Amniotic epithelial cell (primary cell): ENCODE results near the gene WDPCP.
"Not testable (repeated sequence)": the region's sequence is repeated elsewhere in the genome, so short reads cannot be mapped to it uniquely, and the experiment has no call there.

ENCODE experiments used
- DNase-seq: peaks from one replicate; pipeline ENCODE4 v3.0.0-alpha.2; 2010; ENCODE audit warnings: low read depth

The WDPCP gene

GRCh38 chr2:63347361-63347760, 240.9 kb downstream of the WDPCP start:
- no peak for DNase-seq

GRCh38 chr2:63346411-63346810, 241.9 kb downstream of the WDPCP start:
- DNase-seq, result no peak

GRCh38 chr2:63345285-63345633, 243.0 kb downstream of the WDPCP start:
- DNase-seq, result no peak

GRCh38 chr2:63344575-63345284, 243.5 kb downstream of the WDPCP start:
- DNase-seq, result no peak

GRCh38 chr2:63343397-63344109, 244.7 kb downstream of the WDPCP start:
- DNase-seq, result no peak

- DNase-seq, result no peak
These were observed 247.8 kb downstream of the WDPCP start for GRCh38 chr2:63340443-63340842.

GRCh38 chr2:63334910-63335309, 253.4 kb downstream of the WDPCP start:
- DNase-seq, result no peak

- DNase-seq, result no peak
These were observed 261.8 kb downstream of the WDPCP start for GRCh38 chr2:63326473-63326872.

- DNase-seq, result not testable (repeated sequence)
These were observed 264.6 kb downstream of the WDPCP start for GRCh38 chr2:63323662-63324061.

- not testable (repeated sequence) for DNase-seq
These were observed 266.3 kb downstream of the WDPCP start for GRCh38 chr2:63321973-63322372.

- no peak for DNase-seq
These were observed 267.6 kb downstream of the WDPCP start for GRCh38 chr2:63320669-63321068.

- no peak for DNase-seq
These were observed 277.7 kb downstream of the WDPCP start for GRCh38 chr2:63310614-63311013.

- DNase-seq, result peak; percentile 15
These were observed 286.8 kb downstream of the WDPCP start for GRCh38 chr2:63301481-63301880.

GRCh38 chr2:63300835-63301234, 287.4 kb downstream of the WDPCP start:
- no peak for DNase-seq

- no peak for DNase-seq
These were observed 300.3 kb downstream of the WDPCP start for GRCh38 chr2:63287956-63288355.

- DNase-seq, result not testable (repeated sequence)
These were observed 301.8 kb downstream of the WDPCP start for GRCh38 chr2:63286520-63286919.

GRCh38 chr2:63283273-63283672, 305.0 kb downstream of the WDPCP start:
- no peak for DNase-seq

GRCh38 chr2:63272560-63272959, 315.7 kb downstream of the WDPCP start:
- no peak for DNase-seq

- DNase-seq, result no peak
These were observed 317.6 kb downstream of the WDPCP start for GRCh38 chr2:63270717-63271116.

- DNase-seq, result no peak
These were observed 319.3 kb downstream of the WDPCP start for GRCh38 chr2:63268946-63269345.

- DNase-seq, result no peak
These were observed 327.1 kb downstream of the WDPCP start for GRCh38 chr2:63261137-63261621.

- DNase-seq, result no peak
These were observed 330.8 kb downstream of the WDPCP start for GRCh38 chr2:63257473-63257872.

- DNase-seq, result peak; percentile 13
These were observed 339.1 kb downstream of the WDPCP start for GRCh38 chr2:63249161-63249560.

- DNase-seq, result no peak
These were observed 345.5 kb downstream of the WDPCP start for GRCh38 chr2:63242747-63243146.
